ENCODE data around the gene BCL7B. TPM values are rescaled to one million over a fixed set of nuclear protein-coding genes. Genes with fewer than 3 reads are reported as not detected.

BCL7B gene
- total and polyA plus RNA-seq, 8 donors: 27.9 to 57.8 (median 33.5) TPM

GRCh38 chr7:73521636-73522104, 35.8 kb downstream of the BCL7B start:
- no peak for TF ChIP-seq CTCF (IDR thresholded peaks at IDR 0.05)
- Histone ChIP-seq H3K4me3 (peak overlapping the region; percentile 87 to 93), H3K9me3 (no peaks in the 10 kb centered on the region), H3K27ac (peak overlapping the region; percentile 91 to 92), H3K36me3 (peaks cover 0 to 15% of the 10 kb centered on the region in 2 donors), H3K27me3 (no peaks in the 10 kb centered on the region), H3K4me1 (peaks cover 28 to 57% of the 10 kb centered on the region in 2 donors)
- peak; percentile 75 for ATAC-seq
- DNase-seq: peak in 1 of 4 donors; percentile 90
- intact Hi-C loops (cut with DNase I): no loop called here

- peaks cover 28 to 57% of the 10 kb centered on the region in 2 donors for H3K4me1 ChIP-seq
- peak overlapping the region; percentile 91 to 92 for H3K27ac ChIP-seq
- intact Hi-C loops (cut with DNase I): no loop called here
- H3K27me3 ChIP-seq: no peaks in the 10 kb centered on the region
- DNase-seq: peak in 2 of 4 donors; percentile 4 to 13
- H3K4me3 ChIP-seq: peak overlapping the region; percentile 87 to 93
- no peaks in the 10 kb centered on the region for H3K9me3 ChIP-seq
- H3K36me3 ChIP-seq: peaks cover 0 to 22% of the 10 kb centered on the region in 2 donors
- no peak for TF ChIP-seq CTCF (IDR thresholded peaks at IDR 0.05)
- no peak for ATAC-seq
Measured at GRCh38 chr7:73520673-73521635, 36.5 kb downstream of the BCL7B start.

DNA sequence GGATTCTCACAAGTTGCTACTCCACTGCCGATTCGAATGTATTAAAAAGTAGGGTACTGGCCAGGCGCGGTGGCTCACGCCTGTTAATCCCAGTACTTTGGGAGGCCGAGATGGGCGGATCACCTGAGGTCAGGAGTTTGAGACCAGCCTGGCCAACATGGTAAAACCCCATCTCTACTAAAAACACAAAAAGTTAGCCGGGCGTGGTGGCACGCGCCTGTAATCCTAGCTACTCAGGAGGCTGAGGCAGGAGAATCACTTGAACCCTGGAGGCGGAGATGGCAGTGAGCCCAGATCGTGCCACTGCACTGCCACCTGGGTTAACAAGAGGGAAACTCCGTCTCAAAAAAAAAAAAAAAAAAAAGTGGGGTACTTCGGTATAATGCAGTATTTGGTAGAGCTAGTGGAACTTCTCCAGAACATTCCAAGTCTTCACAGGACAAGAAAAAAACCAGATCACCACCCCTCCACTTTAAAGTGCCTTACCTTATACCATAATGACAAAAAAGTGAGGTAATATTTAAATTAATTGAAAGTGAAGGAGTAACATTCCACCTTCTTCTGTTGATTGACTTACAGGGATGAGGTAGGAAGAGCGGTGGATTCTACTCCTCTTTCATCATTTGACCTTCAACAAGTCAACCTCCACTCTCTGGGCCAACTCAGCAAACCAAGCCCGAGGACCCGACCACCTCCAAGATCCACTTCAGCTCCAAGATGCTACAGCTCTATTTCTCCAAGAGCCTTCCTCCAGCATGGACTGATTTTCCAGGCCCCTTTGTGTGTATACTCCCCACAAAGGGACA, 37.4 kb downstream of the BCL7B start:
- TF ChIP-seq CTCF (IDR thresholded peaks at IDR 0.05): no peak
- peaks cover 28 to 52% of the 10 kb centered on the region in 2 donors for H3K4me1 ChIP-seq
- no peak for ATAC-seq
- peak in 2 of 4 donors; percentile 4 to 41 for DNase-seq
- H3K27ac ChIP-seq: peak overlapping the region; percentile 91 to 92
- H3K36me3 ChIP-seq: peaks cover 0 to 31% of the 10 kb centered on the region in 2 donors
- intact Hi-C loops (cut with DNase I): no loop called here
- H3K9me3 ChIP-seq: no peaks in the 10 kb centered on the region
- no peaks in the 10 kb centered on the region for H3K27me3 ChIP-seq
- peak overlapping the region; percentile 87 to 93 for H3K4me3 ChIP-seq

DNA sequence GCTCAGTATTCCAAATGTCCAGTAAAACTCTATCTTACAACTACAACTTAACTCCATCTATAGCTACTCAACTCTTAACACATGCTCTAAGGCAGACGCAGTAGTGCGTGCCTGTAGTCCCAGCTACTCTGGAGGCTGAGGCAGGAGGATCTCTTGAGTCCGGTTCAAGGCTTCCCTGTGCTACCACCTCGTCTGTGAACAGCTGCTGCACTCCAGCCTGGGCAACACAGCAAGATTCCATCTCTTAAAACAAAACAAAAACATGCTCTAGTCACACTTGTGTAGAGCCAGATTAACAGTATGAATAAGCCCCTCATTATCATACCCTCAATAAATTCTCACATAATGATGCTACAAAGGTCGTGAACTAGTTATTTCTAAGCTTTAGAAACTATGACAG, 39.0 kb downstream of the BCL7B start:
- H3K36me3 ChIP-seq: peaks cover 0 to 47% of the 10 kb centered on the region in 2 donors

More for the DNA sequence above, 39.0 kb downstream of the BCL7B start:
- no peak for ATAC-seq
- Histone ChIP-seq H3K27ac (peak overlapping the region in 1 of 2 donors; percentile 21), H3K27me3 (no peaks in the 10 kb centered on the region), H3K9me3 (no peaks in the 10 kb centered on the region), H3K4me1 (peaks cover 28 to 51% of the 10 kb centered on the region in 2 donors), H3K4me3 (no peak overlapping the region)
- DNase-seq: peak in 1 of 4 donors; percentile 4
- no peak for TF ChIP-seq CTCF (IDR thresholded peaks at IDR 0.05)
- intact Hi-C loops (cut with DNase I): no loop called here

All from left lung (tissue), 10 donors.